ENCODE measurements around the gene WDR38. TPM values are rescaled to one million over a fixed set of nuclear protein-coding genes. Genes with fewer than 3 reads are reported as not detected.

WDR38 gene
- total and polyA plus RNA-seq, 2 of the 4 experiments (the other 2 are of a cell fraction), result not detected

DNA sequence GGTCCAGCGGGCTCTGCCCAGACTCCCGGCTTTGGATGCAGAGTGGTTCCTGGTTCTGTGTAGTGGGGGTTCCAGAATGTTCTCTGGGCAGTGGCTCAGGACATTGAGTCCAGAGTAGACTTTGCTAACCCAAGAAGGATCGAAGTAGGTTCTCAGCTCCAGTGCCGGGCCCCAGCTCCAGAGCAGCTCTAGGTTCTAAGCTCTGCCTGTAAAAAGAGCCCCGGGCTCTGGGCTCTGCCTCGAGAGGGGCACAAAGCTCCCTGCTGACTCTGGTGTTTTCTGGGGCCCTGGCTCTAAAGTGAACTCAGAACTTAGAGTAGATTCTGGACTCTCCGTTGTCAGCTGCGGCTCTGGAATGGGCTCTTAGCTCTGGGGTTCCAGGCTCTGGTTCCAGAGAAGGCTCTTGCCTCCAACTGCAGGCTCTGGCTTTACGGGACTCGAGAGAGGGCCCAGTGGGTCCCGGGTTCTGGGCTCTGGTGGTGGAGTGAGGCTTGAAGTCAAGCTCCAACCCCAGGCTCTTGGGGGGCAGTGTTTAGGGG is 414 bp downstream of the WDR38 start (continued):
- no peak for TF ChIP-seq FOS (IDR thresholded peaks at IDR 0.05; ENCODE audit: low read depth, low read length)
- TF ChIP-seq, protein P1, sequence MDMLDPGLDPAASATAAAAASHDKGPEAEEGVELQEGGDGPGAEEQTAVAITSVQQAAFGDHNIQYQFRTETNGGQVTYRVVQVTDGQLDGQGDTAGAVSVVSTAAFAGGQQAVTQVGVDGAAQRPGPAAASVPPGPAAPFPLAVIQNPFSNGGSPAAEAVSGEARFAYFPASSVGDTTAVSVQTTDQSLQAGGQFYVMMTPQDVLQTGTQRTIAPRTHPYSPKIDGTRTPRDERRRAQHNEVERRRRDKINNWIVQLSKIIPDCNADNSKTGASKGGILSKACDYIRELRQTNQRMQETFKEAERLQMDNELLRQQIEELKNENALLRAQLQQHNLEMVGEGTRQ (IDR thresholded peaks at IDR 0.05; ENCODE audit: low read depth, low read length), result no peak
- TF ChIP-seq CHD1 (IDR thresholded peaks at IDR 0.05; ENCODE audit: low read depth, low read length), result no peak
- TF ChIP-seq ELK1 (IDR thresholded peaks at IDR 0.05; ENCODE audit: borderline replicate concordance, low read depth, low read length), result no peak

Measured in IMR-90 (cell line).